ENCODE results near the gene TMEM164. TPM values are rescaled to one million over a fixed set of nuclear protein-coding genes. Genes with fewer than 3 reads are reported as not detected.

The TMEM164 gene
- total RNA-seq, 1 donor from 2014 or later = 48.3 TPM

DNA sequence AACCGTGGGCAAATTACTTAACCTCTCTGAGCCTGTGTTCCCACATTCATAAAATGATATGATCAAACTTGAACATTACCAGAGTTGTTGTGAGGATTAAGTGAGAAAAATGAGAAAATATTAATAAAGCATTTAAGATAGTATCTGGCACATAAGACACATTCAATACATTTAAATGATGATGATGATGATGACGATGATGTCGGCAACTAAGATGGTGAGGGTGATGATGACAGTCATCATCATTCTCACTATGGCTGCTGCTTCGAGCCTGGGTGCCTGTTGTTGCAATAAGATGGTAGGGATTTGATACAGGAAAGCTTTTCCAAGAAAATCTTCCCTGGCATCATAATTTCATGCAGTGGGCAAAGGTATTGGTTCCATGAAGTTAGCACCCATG lies 11.1 kb downstream of the TMEM164 start:
- H3K27me3 ChIP-seq (ENCODE audit: low read depth) = no peaks in the 10 kb centered on the region
- TF ChIP-seq, protein P1, sequence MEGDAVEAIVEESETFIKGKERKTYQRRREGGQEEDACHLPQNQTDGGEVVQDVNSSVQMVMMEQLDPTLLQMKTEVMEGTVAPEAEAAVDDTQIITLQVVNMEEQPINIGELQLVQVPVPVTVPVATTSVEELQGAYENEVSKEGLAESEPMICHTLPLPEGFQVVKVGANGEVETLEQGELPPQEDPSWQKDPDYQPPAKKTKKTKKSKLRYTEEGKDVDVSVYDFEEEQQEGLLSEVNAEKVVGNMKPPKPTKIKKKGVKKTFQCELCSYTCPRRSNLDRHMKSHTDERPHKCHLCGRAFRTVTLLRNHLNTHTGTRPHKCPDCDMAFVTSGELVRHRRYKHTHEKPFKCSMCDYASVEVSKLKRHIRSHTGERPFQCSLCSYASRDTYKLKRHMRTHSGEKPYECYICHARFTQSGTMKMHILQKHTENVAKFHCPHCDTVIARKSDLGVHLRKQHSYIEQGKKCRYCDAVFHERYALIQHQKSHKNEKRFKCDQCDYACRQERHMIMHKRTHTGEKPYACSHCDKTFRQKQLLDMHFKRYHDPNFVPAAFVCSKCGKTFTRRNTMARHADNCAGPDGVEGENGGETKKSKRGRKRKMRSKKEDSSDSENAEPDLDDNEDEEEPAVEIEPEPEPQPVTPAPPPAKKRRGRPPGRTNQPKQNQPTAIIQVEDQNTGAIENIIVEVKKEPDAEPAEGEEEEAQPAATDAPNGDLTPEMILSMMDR (IDR thresholded peaks at IDR 0.05; ENCODE audit: borderline replicate concordance) = no peak
- no peak overlapping the region for H3K4me3 ChIP-seq
- no peaks in the 10 kb centered on the region for H3K36me3 ChIP-seq
- intact Hi-C loops (cut with micrococcal nuclease) = no loop called here
- peaks cover 36% of the 10 kb centered on the region for H3K4me1 ChIP-seq
- no peaks in the 10 kb centered on the region for H3K9me3 ChIP-seq (replicated peaks)
- no peak overlapping the region for H3K27ac ChIP-seq (replicated peaks)
- no peak for DNase-seq

- Histone ChIP-seq H3K27me3 (ENCODE audit: low read depth) (no peaks in the 10 kb centered on the region), H3K36me3 (no peaks in the 10 kb centered on the region), H3K4me1 (peaks cover 39% of the 10 kb centered on the region), H3K9me3 (replicated peaks) (no peaks in the 10 kb centered on the region), H3K27ac (replicated peaks) (peak overlapping the region; percentile 86), H3K4me3 (no peak overlapping the region)
- TF ChIP-seq, protein P1 (IDR thresholded peaks at IDR 0.05; ENCODE audit: borderline replicate concordance) = no peak
- intact Hi-C loops (cut with micrococcal nuclease) = no loop called here
- no peak for DNase-seq
Measured at GRCh38 chrX:110015032-110015431, 12.1 kb downstream of the TMEM164 start.

GRCh38 chrX:110015915-110016314 lies 13.0 kb downstream of the TMEM164 start:
- DNase-seq = no peak
- peak overlapping the region; percentile 86 for H3K27ac ChIP-seq (replicated peaks)
- intact Hi-C loops (cut with micrococcal nuclease) = no loop called here
- H3K9me3 ChIP-seq (replicated peaks) = no peaks in the 10 kb centered on the region
- no peaks in the 10 kb centered on the region for H3K36me3 ChIP-seq
- H3K4me3 ChIP-seq = no peak overlapping the region
- TF ChIP-seq, protein P1 (IDR thresholded peaks at IDR 0.05; ENCODE audit: borderline replicate concordance) = no peak
- peaks cover 47% of the 10 kb centered on the region for H3K4me1 ChIP-seq
- H3K27me3 ChIP-seq (ENCODE audit: low read depth) = no peaks in the 10 kb centered on the region

- intact Hi-C loops (cut with micrococcal nuclease) = no loop called here
- H3K27ac ChIP-seq (replicated peaks) = peak overlapping the region; percentile 79
- TF ChIP-seq, protein P1 (IDR thresholded peaks at IDR 0.05; ENCODE audit: borderline replicate concordance) = no peak
- no peak for DNase-seq
- H3K36me3 ChIP-seq = peaks cover 10% of the 10 kb centered on the region
- H3K4me1 ChIP-seq = peaks cover 53% of the 10 kb centered on the region
- no peak overlapping the region for H3K4me3 ChIP-seq
- H3K27me3 ChIP-seq (ENCODE audit: low read depth) = no peaks in the 10 kb centered on the region
- H3K9me3 ChIP-seq (replicated peaks) = no peaks in the 10 kb centered on the region
Measured at GRCh38 chrX:110020536-110020935, 17.6 kb downstream of the TMEM164 start.

- H3K27ac ChIP-seq (replicated peaks) = peak overlapping the region; percentile 79
- intact Hi-C loops (cut with micrococcal nuclease) = no loop called here
- no peak overlapping the region for H3K4me3 ChIP-seq
- DNase-seq = peak; percentile 19
- no peaks in the 10 kb centered on the region for H3K9me3 ChIP-seq (replicated peaks)
- TF ChIP-seq, protein P1 (IDR thresholded peaks at IDR 0.05; ENCODE audit: borderline replicate concordance) = no peak
- H3K4me1 ChIP-seq = peaks cover 55% of the 10 kb centered on the region
- no peaks in the 10 kb centered on the region for H3K27me3 ChIP-seq (ENCODE audit: low read depth)
- peaks cover 10% of the 10 kb centered on the region for H3K36me3 ChIP-seq
Measured at GRCh38 chrX:110021258-110022022, 18.5 kb downstream of the TMEM164 start.

Data from left ventricle myocardium inferior (tissue), 1 donor.